Panc1 (cell line): ENCODE results near the gene PPIP5K2.

Experiments
- CTCF ChIP-seq: fragments of 450-650 bp; IDR thresholded peaks from 2 replicates; pipeline ENCODE4 v1.5.1; 2017; ENCODE audit warnings: mild to moderate bottlenecking
- POLR2AphosphoS5 ChIP-seq: IDR thresholded peaks from 2 replicates; pipeline ENCODE4 v1.6.1; 2012; ENCODE audit warnings: mild to moderate bottlenecking, low read depth, low read length, moderate library complexity

GRCh38 chr5:103145196-103145595, 25.1 kb downstream of the PPIP5K2 start:
- TF ChIP-seq CTCF (no peak), POLR2AphosphoS5 (no peak)
